HepG2 (cell line): ENCODE measurements around the gene JMJD6. TPM values are rescaled to one million over a fixed set of nuclear protein-coding genes. Genes with fewer than 3 reads are reported as not detected.
A peak's percentile ranks its signal among the peaks of the same experiment; 100 is the strongest.

Experiments used
- AGO2 ChIP-seq: fragments of 200-400 bp; formaldehyde crosslinking; optimal IDR thresholded peaks from 2 replicates; pipeline ENCODE3; 2017; ENCODE audit warnings: mild to moderate bottlenecking, low read depth, low read length, moderate library complexity
- CBX1 ChIP-seq: IDR thresholded peaks from one replicate; pipeline ENCODE4 v1.6.1; 2016; ENCODE audit warnings: antibody characterized with exemption, low read depth
- KDM2A ChIP-seq: sonication (generic); formaldehyde crosslinking; IDR thresholded peaks from 2 replicates; pipeline ENCODE4 v1.4.0; 2020; ENCODE audit warnings: low read depth, missing genetic modification reagents, borderline replicate concordance
- MED1 ChIP-seq: sonication (generic); formaldehyde crosslinking; IDR thresholded peaks from 2 replicates; pipeline ENCODE4 v1.4.0; 2020; ENCODE audit warnings: missing genetic modification reagents
- MTA1 ChIP-seq: sonication (generic); formaldehyde crosslinking; IDR thresholded peaks from 2 replicates; pipeline ENCODE4 v1.4.0; 2020; ENCODE audit warnings: missing genetic modification reagents, mild to moderate bottlenecking, borderline replicate concordance
- NFAT5 ChIP-seq: sonication (generic); formaldehyde crosslinking; IDR thresholded peaks from 2 replicates; pipeline ENCODE4 v1.4.0; 2020; ENCODE audit warnings: missing genetic modification reagents
- PCBP1 ChIP-seq: fragments of 200-400 bp; formaldehyde crosslinking; IDR thresholded peaks from 2 replicates; pipeline ENCODE4 v1.6.1; 2017; ENCODE audit warnings: mild to moderate bottlenecking, low read depth, low read length, borderline replicate concordance
- POLR2AphosphoS5 ChIP-seq: IDR thresholded peaks from 2 replicates; pipeline ENCODE4 v1.6.1; 2012; ENCODE audit warnings: low read depth, low read length
- RFX1 ChIP-seq: fragments of 450-650 bp; IDR thresholded peaks from 2 replicates; pipeline ENCODE4 v1.6.1; 2017
- SALL1 ChIP-seq: sonication (generic); formaldehyde crosslinking; IDR thresholded peaks from 2 replicates; pipeline ENCODE4 v1.8.0; 2022; ENCODE audit warnings: mild to moderate bottlenecking, missing genetic modification reagents
- ZNF30 ChIP-seq: sonication (generic); formaldehyde crosslinking; IDR thresholded peaks from 2 replicates; pipeline ENCODE4 v1.5.0; 2020; ENCODE audit warnings: mild to moderate bottlenecking, missing genetic modification reagents
- ZNF496 ChIP-seq: sonication (generic); formaldehyde crosslinking; IDR thresholded peaks from 2 replicates; pipeline ENCODE4 v1.8.1; 2023; ENCODE audit warnings: mild to moderate bottlenecking, moderate library complexity, missing genetic modification reagents; ENCODE audit not compliant: insufficient replicate concordance
- ZNF574 ChIP-seq: sonication (generic); formaldehyde crosslinking; IDR thresholded peaks from 2 replicates; pipeline ENCODE4 v1.4.0; 2020; ENCODE audit warnings: missing genetic modification reagents
- ZNF609 ChIP-seq: sonication (generic); formaldehyde crosslinking; IDR thresholded peaks from 2 replicates; pipeline ENCODE4 v1.4.0; 2020; ENCODE audit warnings: mild to moderate bottlenecking, missing genetic modification reagents, borderline replicate concordance
- polyA plus RNA-seq, 8 experiments: library from polyadenylated mRNA; depleted of rRNA in 3 of 8; stranded (reverse) in 7 of 8; unstranded in 1 of 8; fragments of >200 nt; fragmentation: Illumina TruSeq in 4 of 8; extraction: Trizol in 4 of 8; gene quantifications; 2 replicates each; pipeline versions ENCODE4 v1.2.1 to v1.2.3, GENCODE V29; 2011 to 2016; ENCODE audit warnings: low read depth in 4 of 8, missing spikeins in 1 of 8, mixed read lengths in 1 of 8; ENCODE audit not compliant: insufficient read depth in 1 of 8
- total RNA-seq, 5 experiments: library from RNA; depleted of rRNA; stranded (reverse); fragments of >200 nt; fragmentation: Illumina TruSeq; extraction: Trizol; gene quantifications; 2 replicates each; pipeline ENCODE4 v1.2.3, GENCODE V29; 2016; ENCODE audit warnings: low read depth in 1 of 5

JMJD6 gene
- total and polyA plus RNA-seq, 2 of the 13 experiments (the other 11 are each of a cell fraction or from before 2014, with no cell fraction given): 33.6 to 41.0 TPM

- TF ChIP-seq ZNF609 (CRISPR knock-in tag) (no peak), NFAT5 (CRISPR knock-in tag) (no peak), CBX1 (no peak), SALL1 (CRISPR knock-in tag) (no peak), PCBP1 (no peak), ZNF496 (CRISPR knock-in tag) (no peak), MED1 (no peak), ZNF574 (CRISPR knock-in tag) (no peak), POLR2AphosphoS5 (peak; percentile 55), MTA1 (CRISPR knock-in tag) (no peak), RFX1 (no peak), KDM2A (CRISPR knock-in tag) (no peak), ZNF30 (CRISPR knock-in tag) (no peak), AGO2 (peak; percentile 89)
Measured at GRCh38 chr17:76732734-76733617, 6.6 kb upstream of the JMJD6 start (continued).
